Kidney glomerular epithelial cell (primary cell): Measurements from ENCODE around the gene MSX2.

Experiments
- DNase-seq: peaks from one replicate; lab custom pipeline; 2025; lab: John Stamatoyannopoulos, UW

Gene MSX2

DNA sequence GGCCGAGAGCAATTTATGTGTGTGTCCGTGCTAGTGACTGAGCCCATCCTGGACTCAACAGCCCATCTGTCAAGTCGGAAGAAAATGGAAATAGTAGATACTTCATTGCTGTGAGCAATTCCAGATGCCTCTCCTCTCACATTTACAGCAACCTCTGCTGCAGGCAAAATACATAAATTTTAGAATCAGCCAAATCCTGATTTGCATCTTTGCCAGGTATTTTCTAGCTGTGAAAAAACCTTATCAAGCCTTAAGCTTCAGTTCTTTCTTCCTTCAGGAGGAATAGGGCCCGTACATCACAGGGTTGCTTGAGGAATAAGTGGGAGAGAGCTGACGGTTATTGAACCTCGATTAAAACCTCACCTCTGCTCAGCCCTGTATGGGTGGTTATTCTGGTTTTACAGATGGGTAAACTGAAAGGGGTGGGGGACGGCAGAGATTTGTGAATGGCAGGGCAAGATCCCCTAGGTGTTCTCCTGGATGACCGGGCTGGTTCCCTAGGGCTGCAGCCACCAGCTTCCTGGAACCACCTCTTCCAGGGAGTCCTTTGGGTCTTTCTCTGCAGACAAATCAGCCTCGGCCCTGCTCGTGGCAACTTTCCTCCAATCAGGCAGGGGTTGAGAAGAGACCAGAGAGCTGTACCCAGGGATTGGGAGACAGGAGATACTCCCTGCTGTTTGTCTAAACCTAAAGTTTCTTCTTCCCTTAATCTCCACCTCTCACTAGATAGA is 5.3 kb upstream of the MSX2 start:
- no peak for DNase-seq

DNA sequence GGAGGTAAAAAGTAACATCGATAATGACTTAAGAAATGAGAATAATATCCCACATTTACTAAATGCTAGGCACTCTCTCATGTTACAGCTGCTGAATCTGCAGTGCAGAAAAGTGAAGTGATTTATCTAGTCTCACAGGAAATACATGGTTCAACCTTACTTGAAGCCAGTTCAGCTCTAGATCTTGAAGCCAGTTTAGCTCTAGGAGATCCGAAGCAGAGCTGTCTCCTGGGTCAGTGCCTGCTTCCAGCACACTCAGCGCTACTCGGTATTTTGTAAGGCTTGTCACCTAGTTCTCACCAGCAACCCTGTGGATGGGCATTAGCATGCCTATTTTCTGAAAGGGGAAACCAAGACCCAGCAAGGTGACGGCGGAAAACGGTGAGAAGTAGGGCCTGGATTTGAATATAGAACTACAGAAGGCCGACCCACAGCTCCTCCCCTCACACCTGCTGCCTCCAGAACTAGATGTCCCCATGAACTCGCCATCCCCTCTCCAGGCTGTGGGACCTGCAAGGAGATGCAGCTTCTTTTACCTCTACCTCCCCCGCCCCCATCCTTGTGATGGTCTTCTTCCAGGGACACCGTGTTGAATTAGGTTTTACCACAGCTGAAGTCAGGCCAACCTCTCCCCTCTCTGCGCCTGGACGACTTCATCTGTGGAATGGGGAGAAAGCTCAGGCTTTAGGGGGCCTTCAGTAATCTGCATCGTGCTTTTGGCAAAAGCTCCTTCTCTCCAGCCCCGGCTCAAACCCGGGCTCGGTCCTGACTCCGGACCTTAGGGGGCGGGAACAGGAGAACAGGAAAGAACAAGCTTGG is 4.4 kb upstream of the MSX2 start:
- DNase-seq = no peak

DNA sequence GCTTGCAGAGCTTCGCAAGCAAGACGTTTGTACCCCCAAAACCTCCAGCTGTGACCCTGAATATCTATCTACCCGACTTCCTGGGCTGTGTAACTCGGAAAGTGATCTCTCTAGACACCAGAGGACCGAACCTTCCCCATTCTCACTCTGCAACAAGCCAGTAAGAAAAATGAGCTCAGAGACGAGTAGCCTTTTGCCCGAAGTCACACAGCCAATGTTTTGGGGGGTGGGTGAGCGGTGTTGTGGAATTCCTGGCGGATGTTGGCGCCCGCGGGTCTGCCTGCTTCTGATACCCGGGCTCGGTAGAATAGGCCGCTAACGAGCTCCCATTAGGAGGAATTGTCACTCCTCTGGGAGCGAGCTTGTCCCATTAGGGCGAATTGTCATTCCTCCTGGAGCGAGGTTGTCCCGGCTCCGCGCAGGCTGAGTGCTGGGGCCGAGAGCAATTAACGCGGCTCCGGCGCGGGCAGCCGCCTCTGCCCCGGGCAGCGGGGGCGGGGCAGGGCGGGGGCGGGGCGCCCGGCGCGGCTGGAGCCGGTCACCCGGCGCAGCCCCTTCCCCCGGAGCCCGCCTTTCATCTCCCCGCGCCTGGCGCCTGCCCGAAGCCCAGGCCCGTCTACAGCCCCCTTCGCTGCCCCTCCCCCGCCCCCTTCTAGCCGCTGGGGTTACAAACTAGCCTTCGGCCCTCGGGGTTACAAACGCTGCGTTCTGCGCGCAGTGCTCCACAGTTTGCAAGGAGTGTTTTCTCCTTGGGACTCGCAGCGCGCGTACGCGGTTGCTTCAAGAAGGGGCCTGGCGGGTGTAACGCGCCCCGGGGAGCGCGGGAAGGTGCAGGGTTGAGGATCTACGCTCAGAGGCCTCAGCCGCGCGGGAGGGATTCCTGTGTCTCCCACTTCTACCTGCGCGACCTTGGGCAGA is 3.5 kb upstream of the MSX2 start:
- DNase-seq = no peak

DNA sequence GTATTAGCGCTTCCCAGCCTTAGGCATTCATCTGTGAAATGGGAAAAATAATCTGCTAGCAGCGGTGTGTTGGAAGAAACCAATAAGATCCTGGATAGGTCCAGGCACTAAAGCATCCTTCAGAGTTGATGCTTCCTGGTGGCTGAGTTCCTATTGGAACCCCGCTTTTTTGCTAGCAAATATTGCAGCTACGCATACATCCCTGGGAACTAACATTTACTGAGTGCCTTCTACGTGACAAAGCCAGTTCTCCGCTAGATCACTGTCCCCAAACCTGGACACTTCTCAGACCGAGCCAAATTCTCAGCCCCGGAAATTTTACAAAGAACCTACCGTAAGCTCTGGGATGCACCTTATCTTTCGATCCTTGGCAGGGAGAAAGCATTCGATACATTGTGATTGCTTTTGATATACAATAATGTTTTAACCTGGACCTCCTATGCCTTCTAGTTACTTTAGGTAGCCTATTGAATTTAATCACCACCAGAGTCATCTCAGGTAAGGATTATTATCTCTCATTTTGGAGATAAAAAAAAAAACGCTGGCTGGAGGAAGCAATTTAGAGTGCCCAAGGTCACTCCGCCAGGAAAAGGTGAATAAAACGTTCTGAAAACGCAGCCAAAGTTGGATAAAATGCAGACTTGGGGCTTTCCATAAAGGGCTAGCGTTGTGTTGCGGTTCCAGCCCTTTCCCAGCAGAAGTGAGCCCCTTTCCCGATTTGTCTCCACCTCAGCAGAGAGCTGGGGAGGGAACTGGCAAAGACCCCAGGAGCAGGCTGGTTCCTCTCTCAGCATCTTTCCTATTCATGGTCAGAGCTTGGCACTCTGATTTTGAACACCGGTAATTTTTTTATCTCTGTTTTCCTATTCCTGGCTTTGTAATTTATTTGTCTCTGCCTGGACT is 2.6 kb upstream of the MSX2 start:
- no peak for DNase-seq

DNA sequence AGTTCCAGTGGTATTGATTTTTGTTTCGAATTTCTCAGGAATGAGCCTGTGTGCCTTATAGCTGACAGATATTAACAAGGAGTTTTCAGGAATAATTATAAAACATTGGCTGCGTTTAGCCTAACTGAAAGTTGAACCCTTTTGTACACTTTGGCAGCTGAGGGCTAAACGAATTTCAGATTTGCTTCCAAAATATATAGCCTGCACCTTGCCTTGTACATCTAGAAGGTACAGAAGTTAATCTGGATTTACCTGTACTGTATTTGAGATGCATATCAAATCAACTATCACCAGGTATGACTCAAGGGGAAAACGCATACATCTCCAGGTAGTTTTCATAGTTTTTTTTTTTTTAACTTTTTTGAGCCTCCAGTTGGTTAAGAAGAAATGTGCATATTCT is 1.9 kb upstream of the MSX2 start:
- DNase-seq = no peak

DNA sequence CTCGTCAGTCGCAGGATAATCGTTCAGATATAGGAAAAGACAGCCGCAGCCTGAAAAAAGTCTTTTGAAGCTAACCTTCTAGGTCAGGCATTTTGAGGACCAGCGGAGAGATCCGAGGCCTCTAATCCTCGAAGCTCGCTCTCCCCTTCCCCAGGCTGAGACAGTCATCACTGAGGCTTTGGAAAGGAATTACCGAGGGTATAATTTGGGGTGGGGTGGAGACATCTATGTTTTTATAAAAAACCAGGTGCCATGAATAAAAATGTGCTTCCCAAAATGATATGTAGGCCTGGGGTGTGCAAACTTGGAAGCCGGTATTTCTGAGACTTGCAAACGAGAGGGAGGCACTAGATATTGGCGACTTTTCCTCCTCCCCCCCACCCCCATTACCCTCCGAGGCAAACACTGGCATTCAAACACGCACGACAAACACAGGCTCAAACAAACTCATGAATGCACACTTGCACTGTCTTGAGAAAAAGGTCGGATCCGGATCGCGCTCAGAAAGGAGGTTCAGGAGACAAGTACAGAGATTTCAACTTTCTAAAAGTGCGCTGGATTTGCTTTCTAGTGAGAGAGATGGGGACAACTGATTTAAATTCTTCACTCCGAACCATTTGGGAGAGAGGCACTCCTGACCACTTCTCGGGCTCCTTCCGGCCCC is 935 bp upstream of the MSX2 start:
- no peak for DNase-seq

DNA sequence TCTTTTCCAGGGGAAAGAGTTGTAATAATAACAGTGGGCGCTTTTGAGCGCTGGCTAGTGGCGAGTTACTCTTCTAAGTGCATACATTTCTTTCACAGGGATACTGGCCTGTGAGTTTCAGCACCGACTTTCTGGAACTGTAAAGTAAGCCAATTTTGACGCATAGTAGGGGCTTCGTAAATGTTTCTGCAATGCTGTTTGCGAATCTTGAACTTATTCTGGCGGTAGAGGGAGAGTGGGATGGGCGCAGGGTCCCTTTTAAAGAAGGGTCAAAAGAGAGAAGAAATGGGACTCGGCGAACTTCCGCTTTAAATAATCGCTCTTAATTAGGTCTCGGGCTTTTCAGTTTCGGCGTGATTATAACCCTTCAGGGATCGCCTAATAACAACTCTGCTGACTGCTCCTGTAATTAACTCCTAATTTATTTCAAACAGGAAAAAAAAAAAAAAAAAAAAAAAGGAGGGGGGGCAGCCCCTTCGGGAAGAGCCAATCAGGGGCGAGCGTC is 351 bp upstream of the MSX2 start:
- DNase-seq = no peak

DNA sequence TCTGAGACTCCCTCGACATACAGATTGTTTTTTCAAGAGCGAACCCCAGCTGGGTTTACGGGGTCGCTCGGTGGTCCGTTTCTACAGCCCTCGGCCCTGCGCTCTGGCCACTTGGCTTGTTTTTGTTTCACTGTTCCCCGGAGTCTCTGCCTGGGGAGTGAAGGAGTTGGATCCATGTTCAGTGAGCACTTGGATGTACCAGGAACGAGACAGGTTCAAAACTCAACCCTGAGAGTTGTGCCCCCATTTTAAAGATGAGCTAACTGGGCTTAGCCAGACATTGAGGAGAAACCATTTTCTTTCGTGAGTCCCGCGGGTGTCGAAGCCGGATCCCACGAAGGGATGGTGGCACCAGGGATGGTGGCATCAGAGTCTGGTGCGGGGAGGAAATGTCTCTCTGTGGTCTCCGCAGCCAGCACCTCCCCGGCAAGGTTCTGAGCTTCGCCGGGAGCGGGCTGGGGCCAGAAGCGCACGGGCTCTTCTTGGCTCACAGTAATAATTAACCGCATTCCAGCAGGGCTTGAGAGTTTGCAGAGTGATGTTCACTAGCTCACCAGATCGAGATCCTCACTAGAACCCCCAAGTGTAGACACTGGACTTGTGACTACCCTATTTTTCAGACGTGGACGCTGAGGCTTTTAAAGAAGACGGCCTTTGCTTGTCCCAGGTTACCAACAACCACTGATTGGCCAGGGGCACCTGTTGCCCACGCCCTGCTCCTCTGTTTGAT is 1.0 kb downstream of the MSX2 start:
- no peak for DNase-seq

DNA sequence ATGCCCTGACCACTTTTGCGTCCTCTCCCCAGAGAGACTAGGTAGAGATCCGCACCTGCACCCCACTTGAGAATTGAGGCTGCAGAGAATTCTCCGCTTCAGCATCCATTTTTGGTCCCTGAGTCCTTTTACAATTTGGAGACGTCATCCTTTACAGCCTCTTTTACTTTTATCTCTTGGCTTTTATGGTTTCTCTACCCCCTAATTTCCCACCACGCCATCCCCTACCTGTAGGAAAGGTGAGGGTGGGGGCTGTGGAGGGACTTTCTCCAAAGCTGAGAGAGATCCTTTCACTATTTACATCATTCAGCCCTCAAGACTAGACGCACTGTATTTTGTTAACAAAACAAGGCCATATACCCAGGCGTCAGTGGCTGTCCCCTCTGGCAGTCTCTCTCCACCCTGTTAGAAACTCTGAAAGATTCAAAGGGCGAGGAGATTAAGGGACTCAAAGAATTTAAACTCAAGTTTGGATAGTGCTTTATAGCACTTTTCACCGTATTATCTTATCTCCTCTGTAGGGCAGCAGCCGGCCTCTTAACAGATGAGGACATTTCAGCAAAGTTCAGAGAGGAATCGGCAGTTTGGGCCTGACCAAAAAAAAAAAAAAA is 1.7 kb downstream of the MSX2 start:
- DNase-seq = no peak

DNA sequence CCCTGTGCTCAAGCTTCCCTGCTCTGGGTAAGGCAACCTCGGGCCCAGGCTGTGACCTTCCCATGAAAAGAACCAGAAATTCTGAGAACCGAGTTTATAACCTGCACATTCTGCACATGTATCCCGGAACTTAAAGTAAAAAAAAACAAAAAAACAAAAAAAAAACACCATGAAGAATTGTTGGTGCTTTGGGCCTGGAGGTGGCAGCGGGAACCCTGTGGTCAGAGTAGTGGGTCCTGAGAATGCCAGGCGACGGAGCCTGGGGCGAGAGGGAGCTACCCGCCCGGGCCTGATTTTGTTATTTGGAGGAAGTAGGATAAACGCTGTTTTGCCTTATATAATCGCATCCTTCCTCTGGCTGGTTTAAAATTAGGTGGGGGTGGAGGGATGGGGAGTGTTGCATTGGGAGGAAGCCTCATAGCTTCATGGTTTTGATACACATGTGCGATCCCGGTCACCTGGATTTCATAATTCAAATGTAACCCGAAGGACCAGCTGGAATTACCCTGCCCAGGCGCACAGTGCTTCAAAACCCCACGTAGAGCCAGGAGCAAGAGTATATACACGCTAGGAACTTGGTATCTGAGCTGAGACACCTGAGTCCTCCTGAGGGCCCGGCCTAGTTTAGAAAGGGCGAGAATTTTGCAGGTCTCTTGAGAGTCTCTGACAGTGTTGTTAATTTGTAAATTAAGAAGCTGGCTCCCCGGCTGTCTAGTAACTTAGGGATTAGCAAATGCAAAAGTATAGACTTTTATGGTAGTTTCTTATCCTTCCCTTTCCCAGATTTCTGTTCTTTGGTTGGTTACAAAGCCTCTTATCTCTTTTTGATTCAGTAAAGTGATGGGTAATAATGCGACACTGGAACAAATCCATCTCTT is 2.8 kb downstream of the MSX2 start:
- DNase-seq = no peak

DNA sequence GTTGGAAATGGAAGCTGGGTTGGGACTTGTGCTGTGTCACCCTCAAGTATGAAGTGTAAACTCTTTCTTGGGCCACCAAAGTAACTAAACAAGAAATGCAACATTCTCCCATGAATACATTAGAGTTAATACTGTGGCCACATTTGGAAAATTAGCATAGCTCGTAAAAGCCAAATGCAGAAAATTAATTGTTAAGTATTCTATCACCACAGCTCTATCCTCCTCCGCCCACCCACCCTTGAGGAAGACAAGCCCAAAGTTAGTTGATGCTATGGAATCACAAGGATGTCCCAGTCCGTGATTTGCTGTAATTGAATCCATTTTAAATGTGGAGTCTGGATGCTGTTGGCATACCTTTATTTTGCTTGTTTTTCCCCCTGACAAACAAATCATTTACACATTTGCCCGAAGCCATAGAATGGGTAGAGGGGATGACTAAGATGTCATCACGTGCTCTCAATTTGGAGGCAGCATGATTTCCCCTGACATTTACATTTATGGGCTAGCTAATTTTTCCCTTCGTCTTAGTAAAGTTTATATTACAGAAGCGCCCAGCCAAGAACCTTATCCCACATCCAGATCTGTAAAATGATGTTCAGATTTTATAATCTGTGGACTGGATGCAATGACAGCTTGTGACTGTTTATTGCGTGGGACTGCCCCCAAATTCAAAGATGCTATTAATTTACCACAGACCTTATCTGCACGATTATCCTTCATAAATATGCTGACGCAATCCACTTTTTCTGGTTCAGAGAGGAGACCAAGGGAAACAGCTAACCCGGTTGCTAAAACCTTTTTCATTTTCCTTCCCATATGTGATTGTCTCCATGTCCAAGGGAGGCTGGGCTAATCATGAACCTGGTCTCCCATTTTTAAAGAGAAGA is 3.7 kb downstream of the MSX2 start:
- no peak for DNase-seq

DNA sequence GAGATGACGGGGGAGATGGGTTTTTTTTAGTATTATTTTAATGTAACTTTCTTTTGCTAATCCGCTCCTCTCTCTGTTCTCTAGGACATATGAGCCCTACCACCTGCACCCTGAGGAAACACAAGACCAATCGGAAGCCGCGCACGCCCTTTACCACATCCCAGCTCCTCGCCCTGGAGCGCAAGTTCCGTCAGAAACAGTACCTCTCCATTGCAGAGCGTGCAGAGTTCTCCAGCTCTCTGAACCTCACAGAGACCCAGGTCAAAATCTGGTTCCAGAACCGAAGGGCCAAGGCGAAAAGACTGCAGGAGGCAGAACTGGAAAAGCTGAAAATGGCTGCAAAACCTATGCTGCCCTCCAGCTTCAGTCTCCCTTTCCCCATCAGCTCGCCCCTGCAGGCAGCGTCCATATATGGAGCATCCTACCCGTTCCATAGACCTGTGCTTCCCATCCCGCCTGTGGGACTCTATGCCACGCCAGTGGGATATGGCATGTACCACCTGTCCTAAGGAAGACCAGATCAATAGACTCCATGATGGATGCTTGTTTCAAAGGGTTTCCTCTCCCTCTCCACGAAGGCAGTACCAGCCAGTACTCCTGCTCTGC is 4.8 kb downstream of the MSX2 start:
- DNase-seq = no peak

DNA sequence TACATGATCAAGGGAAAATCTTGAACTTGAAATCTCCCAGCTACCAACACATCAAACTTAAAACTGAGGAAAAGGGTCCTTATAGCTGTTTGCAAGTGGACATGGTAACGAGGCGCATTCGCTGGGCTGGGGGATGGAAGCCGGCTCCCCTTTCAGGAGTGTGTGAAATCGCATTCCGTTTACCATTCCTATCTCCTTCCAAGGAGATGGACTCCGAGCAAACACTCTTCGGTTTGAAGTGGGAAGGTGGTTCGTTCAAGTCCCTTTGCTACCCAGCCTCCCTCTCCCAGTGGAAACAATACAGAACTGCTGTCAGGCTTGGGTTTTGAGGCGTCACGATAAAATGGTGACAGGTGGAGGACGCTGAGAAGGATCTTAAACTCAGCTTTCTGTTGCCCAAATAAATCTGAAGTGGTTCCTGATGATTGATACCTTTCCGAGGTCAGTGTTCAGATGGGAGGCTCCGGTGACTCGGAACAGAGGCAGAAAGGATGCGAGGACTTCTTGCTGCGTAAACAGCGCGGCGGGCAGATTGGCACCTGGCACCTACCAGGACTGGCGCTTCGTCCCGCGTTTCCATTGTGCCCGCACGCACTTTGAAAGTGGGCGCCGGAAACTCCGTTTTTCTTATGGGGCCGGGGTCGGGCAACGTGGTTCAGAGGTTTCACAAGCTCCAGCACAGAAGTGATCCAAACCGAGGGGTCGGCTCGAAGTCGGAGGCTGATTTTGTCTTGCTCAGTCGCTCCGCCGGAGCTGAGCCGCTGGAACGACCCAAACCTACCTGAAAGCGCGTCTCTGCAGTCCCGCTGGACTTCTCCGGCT is 7.0 kb downstream of the MSX2 start:
- DNase-seq = no peak

DNA sequence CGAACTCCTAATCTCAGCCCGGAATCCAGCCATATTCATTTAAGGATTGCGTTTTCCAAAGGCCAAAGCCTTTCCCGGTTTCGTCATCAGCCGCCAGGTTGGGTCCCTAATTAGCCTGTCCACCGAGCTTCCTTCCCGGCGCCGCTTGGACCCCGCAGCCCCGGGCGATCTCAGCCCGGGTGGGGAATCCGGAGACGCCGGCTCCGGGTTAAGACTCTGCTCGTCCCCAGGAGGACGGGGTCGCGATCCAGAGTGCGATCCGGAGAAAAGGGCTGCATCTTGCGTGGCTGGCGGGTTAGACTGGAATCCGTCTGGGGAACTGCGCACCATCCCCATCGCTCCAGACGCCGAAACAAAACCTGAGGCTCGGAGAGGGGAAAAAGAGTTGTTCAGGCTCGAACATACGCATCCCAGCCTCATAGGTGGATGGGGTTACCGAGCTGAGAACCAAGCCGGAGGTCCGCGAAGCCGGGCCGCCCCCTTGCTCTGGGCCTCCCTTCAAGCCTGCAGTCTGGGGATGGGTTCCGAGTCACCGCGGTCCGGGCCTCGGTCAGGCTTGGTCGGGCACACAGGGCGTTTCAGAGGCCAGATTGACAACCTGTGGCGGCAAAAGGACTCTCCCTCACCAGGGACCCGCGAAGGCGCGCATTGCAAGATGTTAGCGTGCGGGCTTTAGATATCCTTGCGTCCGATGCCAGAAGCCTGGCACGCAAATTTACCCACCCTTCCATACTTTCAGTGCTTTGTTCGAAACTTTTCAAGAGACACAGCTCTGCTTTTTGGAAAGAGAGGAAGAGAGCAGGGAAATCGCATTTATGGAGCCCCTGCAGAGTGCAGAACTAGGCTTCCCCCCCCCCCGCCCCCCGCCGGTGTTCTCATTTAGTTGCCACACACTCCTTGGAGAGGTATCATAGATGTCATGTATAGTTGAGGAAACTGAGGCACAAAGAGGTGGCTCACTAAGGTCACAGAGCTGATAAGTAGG is 7.9 kb downstream of the MSX2 start:
- no peak for DNase-seq

DNA sequence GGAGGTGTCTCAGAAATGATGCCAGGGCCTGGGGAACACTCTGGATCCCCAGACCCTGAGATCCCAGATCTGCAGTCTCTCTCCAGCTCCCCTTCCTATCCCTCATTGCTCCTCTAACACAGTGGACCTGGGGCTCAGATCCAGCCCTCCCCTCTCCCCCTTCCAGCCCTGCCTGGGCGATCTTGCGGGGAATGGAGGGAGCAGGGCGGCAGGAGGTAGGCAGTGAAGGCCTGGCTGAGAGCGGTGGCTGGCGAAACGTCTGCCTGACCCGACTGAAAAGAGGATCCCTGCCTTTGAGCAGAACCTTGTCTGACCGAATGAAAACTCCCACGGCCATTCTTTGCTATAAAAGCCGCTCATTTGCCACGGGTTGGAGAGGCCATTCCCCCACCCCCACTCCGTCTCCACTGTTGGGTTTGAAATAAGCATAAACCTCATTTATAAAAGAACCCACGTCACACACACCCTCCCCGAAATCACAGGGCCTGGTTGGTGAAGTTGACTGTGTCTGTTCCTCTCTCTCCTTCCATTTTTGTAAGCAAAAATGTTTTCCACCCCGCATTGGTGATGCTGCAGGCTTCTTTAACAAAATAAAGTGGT is 8.8 kb downstream of the MSX2 start:
- no peak for DNase-seq
